H1 (cell line): ENCODE measurements around the gene OLFM2. TPM values are rescaled to one million over a fixed set of nuclear protein-coding genes. Genes with fewer than 3 reads are reported as not detected.

ENCODE experiments used
- RNF2 ChIP-seq: fragments of 200-900, 300-1000 bp; sonication (generic); IDR thresholded peaks from 2 replicates; pipeline ENCODE4 v1.7.1; 2016; ENCODE audit warnings: borderline replicate concordance, low read depth, mild to moderate bottlenecking, antibody characterized with exemption, low read length; ENCODE audit not compliant: poor library complexity, severe bottlenecking; ENCODE audit errors: missing control alignments
- SP1 ChIP-seq: IDR thresholded peaks from 2 replicates; pipeline ENCODE4 v1.6.1; 2011; ENCODE audit warnings: low read depth, low read length
- SP4 ChIP-seq: IDR thresholded peaks from 2 replicates; pipeline ENCODE4 v1.6.1; 2012; ENCODE audit warnings: low read length, inconsistent platforms
- TAF7 ChIP-seq: optimal IDR thresholded peaks from 2 replicates; pipeline ENCODE3; 2011; ENCODE audit warnings: low read depth, mild to moderate bottlenecking, inconsistent platforms, low read length, moderate library complexity, borderline replicate concordance
- TBP ChIP-seq: IDR thresholded peaks from 2 replicates; pipeline ENCODE4 v1.6.1; 2011; ENCODE audit warnings: low read depth, low read length, improper control_type of control experiment
- polyA plus RNA-seq, 7 experiments: library from polyadenylated mRNA; depleted of rRNA in 3 of 7; stranded (reverse) in 5 of 7; unstranded in 2 of 7; fragments of >200 nt in 5 of 7; fragments of 200-250 nt in 2 of 7; gene quantifications; 1 replicate in 5 of 7; 2 replicates in 1 of 7; 4 replicates in 1 of 7; pipeline versions ENCODE4 v1.2.1 to v1.2.3, GENCODE V29; 2011 to 2013; ENCODE audit warnings: missing spikeins in 2 of 7, mixed read lengths in 2 of 7
- total RNA-seq: library from RNA; stranded (reverse); fragmentation: NEBNext Ultra II Directional; extraction: Animal tissue kit (Norgen Biotek cat#: 25700); gene quantifications from 2 replicates; pipeline ENCODE4 v1.2.1, GENCODE V29; 2021
- TF ChIP-seq, protein P1 (sequence below), 3 experiments: IDR thresholded peaks; 1 replicate in 2 of 3; 2 replicates in 1 of 3; pipeline versions ENCODE4 v1.5.1 to v1.6.1; 2011; ENCODE audit warnings: low read length in 3 of 3, mild to moderate bottlenecking in 3 of 3, inconsistent platforms in 2 of 3, low read depth in 1 of 3, moderate library complexity in 1 of 3; ENCODE audit not compliant: insufficient read depth in 1 of 3; ENCODE audit errors: control extremely low read depth in 1 of 3
- TF ChIP-seq, protein P2 (sequence below): IDR thresholded peaks from 2 replicates; pipeline ENCODE4 v1.6.1; 2012; ENCODE audit warnings: inconsistent platforms
- TF ChIP-seq, protein P3 (sequence below): IDR thresholded peaks from 2 replicates; pipeline ENCODE4 v1.6.1; 2012; ENCODE audit warnings: low read length, inconsistent platforms
- TF ChIP-seq, protein P4 (sequence below): IDR thresholded peaks from 2 replicates; pipeline ENCODE4 v1.6.1; 2011; ENCODE audit warnings: low read depth, mild to moderate bottlenecking, low read length; ENCODE audit not compliant: insufficient read depth

Gene OLFM2
- total and polyA plus RNA-seq, 2 of the 8 experiments (the other 6 are each of a cell fraction or from before 2014, with no cell fraction given): 68.2 to 151 TPM

DNA sequence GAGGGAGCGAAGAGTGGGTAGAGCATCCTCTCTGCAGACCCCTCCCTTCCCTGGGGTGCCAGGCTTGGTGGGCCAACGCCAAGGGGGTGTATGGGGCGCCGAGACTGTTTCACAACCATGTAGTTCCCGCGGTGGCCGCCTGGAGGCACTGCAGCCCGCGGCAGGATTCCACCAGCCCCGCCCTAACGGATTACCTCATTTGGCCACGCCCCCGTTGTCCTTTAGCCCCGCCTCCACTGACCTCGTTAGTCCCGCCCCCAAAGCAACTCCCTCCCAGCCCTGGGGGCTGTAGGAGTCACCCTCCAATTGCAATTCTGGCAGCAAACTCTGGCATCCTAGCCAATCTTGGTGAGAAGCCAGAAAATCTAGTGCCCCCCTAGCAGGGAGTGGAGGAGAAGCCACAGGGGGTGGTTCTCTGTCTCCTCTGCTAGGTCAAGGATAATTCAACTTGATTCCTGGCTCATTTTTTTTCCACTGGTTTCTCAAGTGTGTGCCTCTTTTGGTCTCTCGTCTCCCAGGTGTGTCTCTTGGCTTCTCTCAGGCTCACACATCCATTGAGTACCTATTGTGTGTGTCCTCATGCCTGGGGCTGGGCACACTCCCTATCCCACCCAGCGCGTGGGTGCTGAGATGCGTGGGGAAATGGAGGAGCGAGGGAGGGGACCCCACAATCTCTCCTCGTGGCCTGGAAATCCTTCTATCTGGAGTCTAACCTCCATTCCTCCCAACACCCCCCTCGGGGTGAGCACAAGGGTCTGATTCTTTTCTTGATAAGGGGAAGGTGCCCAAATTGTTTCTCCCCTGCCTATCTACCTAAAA lies 2.0 kb downstream of the OLFM2 start (continued):
- TF ChIP-seq TAF7: no peak
- peak; percentile 89 for TF ChIP-seq SP1
- TF ChIP-seq, protein P1, sequence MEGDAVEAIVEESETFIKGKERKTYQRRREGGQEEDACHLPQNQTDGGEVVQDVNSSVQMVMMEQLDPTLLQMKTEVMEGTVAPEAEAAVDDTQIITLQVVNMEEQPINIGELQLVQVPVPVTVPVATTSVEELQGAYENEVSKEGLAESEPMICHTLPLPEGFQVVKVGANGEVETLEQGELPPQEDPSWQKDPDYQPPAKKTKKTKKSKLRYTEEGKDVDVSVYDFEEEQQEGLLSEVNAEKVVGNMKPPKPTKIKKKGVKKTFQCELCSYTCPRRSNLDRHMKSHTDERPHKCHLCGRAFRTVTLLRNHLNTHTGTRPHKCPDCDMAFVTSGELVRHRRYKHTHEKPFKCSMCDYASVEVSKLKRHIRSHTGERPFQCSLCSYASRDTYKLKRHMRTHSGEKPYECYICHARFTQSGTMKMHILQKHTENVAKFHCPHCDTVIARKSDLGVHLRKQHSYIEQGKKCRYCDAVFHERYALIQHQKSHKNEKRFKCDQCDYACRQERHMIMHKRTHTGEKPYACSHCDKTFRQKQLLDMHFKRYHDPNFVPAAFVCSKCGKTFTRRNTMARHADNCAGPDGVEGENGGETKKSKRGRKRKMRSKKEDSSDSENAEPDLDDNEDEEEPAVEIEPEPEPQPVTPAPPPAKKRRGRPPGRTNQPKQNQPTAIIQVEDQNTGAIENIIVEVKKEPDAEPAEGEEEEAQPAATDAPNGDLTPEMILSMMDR (IDR thresholded peaks at IDR 0.05; ENCODE audit: control extremely low read depth in 1 of 3, insufficient read depth in 1 of 3, low read depth in 1 of 3, low read length in 3 of 3): peak; percentile 94 to 97 (median 96)
- TF ChIP-seq SP4: peak; percentile 81; the same call in 1 of the 2 replicates
- TF ChIP-seq, protein P2, sequence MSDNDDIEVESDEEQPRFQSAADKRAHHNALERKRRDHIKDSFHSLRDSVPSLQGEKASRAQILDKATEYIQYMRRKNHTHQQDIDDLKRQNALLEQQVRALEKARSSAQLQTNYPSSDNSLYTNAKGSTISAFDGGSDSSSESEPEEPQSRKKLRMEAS: 0 out of 2 replicates have a peak, but pooled peaks have one; percentile 12
- TF ChIP-seq TBP: peak; percentile 42
- TF ChIP-seq, protein P3, sequence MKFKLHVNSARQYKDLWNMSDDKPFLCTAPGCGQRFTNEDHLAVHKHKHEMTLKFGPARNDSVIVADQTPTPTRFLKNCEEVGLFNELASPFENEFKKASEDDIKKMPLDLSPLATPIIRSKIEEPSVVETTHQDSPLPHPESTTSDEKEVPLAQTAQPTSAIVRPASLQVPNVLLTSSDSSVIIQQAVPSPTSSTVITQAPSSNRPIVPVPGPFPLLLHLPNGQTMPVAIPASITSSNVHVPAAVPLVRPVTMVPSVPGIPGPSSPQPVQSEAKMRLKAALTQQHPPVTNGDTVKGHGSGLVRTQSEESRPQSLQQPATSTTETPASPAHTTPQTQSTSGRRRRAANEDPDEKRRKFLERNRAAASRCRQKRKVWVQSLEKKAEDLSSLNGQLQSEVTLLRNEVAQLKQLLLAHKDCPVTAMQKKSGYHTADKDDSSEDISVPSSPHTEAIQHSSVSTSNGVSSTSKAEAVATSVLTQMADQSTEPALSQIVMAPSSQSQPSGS: peak; percentile 94
- TF ChIP-seq, protein P4, sequence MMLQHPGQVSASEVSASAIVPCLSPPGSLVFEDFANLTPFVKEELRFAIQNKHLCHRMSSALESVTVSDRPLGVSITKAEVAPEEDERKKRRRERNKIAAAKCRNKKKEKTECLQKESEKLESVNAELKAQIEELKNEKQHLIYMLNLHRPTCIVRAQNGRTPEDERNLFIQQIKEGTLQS: 0 out of 2 replicates have a peak, but pooled peaks have one; percentile 8
- no peak for TF ChIP-seq RNF2
